Measurements from ENCODE around the gene ASCL5. TPM values are rescaled to one million over a fixed set of nuclear protein-coding genes. Genes with fewer than 3 reads are reported as not detected.

Gene ASCL5
- total RNA-seq, 1 experiment from 2014 or later = 0.15 TPM

DNA sequence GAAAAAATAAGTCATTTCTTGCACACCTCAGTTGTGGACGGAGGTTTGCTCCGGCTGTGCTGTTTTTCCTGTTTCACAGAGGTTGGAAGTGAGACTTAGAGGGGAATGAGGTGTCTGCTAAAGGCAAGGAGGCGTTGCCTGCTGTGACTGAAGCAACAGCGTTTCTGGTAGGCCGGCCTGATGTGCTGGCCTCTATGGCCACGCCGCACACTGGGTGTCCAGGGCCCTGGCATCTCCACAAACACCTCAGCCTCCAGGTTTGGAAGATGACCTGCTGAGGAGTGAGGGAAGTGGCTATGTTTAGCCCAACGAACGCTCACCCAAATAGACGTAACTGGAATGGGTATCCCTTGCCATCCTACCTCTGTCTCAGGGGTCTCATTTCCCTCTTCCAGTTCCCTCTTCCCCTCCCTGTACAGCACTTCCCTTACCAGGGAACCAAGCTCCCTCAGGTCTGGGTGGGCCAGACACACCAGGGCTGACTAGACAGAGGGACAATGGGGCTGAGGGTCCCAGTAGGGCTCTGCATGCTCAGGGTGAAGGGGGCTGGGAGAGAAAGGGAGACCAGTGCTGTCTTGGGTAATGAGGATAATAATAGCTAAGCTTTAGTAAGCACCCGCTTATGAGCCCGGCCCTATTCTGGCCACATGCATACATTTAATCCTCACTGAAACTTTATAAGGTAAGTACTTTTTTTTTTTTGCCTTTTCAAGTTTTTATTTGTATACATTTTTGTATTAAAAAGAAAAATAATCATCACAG lies 26.6 kb downstream of the ASCL5 start:
- Histone ChIP-seq H4K8ac (replicated peaks; ENCODE audit: insufficient read length, low read depth, low read length) (no peak overlapping the region), H2BK12ac (ENCODE audit: insufficient read length, low read depth, low read length) (no peak overlapping the region), H3K79me1 (ENCODE audit: insufficient read depth, low read depth, low read length, poor library complexity, severe bottlenecking) (no peaks in the 10 kb centered on the region), H2AFZ (ENCODE audit: low read length) (no peak overlapping the region), H2BK15ac (ENCODE audit: low read depth, low read length) (no peak overlapping the region), H4K5ac (ENCODE audit: insufficient read length, low read depth, low read length) (no peak overlapping the region), H2AK5ac (ENCODE audit: insufficient read length, low read length) (no peak overlapping the region), H3K79me2 (ENCODE audit: insufficient read depth, low read length) (no peaks in the 10 kb centered on the region), H2BK120ac (ENCODE audit: low read depth, low read length, poor library complexity, severe bottlenecking) (no peak overlapping the region), H4K91ac (ENCODE audit: insufficient read length, low read depth, low read length) (no peak overlapping the region), H3K14ac (ENCODE audit: insufficient read depth, low read length) (no peak overlapping the region), H3K27ac (ENCODE audit: insufficient read length, low read depth, low read length) (no peak overlapping the region), H3T11ph (ENCODE audit: low read length) (no peak overlapping the region), H3K4ac (ENCODE audit: low read depth, low read length) (no peak overlapping the region), H2BK20ac (ENCODE audit: low read depth, low read length, poor library complexity, severe bottlenecking) (no peak overlapping the region), H3K56ac (ENCODE audit: insufficient read length, low read depth, low read length) (no peak overlapping the region), H3K23ac (ENCODE audit: insufficient read length, low read depth, low read length) (no peak overlapping the region), H2BK5ac (ENCODE audit: insufficient read length, low read length) (no peak overlapping the region), H3K9ac (ENCODE audit: extremely low read depth, insufficient read length, low read length) (no peak overlapping the region), H3K9me3 (ENCODE audit: control insufficient read depth, low read depth, low read length) (no peaks in the 10 kb centered on the region), H3K18ac (ENCODE audit: insufficient read length, low read depth, low read length) (no peak overlapping the region), H3K4me1 (ENCODE audit: insufficient read depth, low read length) (no peaks in the 10 kb centered on the region), H4K20me1 (ENCODE audit: control insufficient read depth, insufficient read depth, insufficient read length) (no peaks in the 10 kb centered on the region), H3K4me2 (ENCODE audit: insufficient read depth, insufficient read length, low read length) (no peak overlapping the region), H3K27me3 (ENCODE audit: insufficient read depth, low read length) (no peaks in the 10 kb centered on the region; the same call in 1 of the 2 replicates), H3K23me2 (ENCODE audit: insufficient read length, low read depth, low read length, poor library complexity, severe bottlenecking) (no peaks in the 10 kb centered on the region)
- no peak overlapping the region for H3K4me3 Mint-ChIP-seq
- H3K27ac Mint-ChIP-seq = no peak overlapping the region
- WGBS (ENCODE audit: extremely low coverage, insufficient read length, low lambda C conversion rate) = no CpG with 5 or more reads among the region's 12 CpGs
- TF ChIP-seq, protein P1, sequence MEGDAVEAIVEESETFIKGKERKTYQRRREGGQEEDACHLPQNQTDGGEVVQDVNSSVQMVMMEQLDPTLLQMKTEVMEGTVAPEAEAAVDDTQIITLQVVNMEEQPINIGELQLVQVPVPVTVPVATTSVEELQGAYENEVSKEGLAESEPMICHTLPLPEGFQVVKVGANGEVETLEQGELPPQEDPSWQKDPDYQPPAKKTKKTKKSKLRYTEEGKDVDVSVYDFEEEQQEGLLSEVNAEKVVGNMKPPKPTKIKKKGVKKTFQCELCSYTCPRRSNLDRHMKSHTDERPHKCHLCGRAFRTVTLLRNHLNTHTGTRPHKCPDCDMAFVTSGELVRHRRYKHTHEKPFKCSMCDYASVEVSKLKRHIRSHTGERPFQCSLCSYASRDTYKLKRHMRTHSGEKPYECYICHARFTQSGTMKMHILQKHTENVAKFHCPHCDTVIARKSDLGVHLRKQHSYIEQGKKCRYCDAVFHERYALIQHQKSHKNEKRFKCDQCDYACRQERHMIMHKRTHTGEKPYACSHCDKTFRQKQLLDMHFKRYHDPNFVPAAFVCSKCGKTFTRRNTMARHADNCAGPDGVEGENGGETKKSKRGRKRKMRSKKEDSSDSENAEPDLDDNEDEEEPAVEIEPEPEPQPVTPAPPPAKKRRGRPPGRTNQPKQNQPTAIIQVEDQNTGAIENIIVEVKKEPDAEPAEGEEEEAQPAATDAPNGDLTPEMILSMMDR (conservative IDR thresholded peaks at IDR 0.05) = no peak
- no peaks in the 10 kb centered on the region for H3K9me3 Mint-ChIP-seq
- H3K27me3 Mint-ChIP-seq (ENCODE audit: low read depth) = peaks cover 12% of the 10 kb centered on the region
- H3K36me3 Mint-ChIP-seq (ENCODE audit: insufficient read depth in 1 of 3, low read depth in 3 of 3) = no peaks in the 10 kb centered on the region
- DNase-seq = no peak
- peaks cover 11 to 19% of the 10 kb centered on the region in 2 experiments for H3K4me1 Mint-ChIP-seq
